ENCODE results near the gene VASH2. TPM values are rescaled to one million over a fixed set of nuclear protein-coding genes. Genes with fewer than 3 reads are reported as not detected.

Gene VASH2
- total RNA-seq, 1 donor from 2014 or later, result 17.3 TPM

Other genes starting within 250 kb of the VASH2 start
- gene NSL1, start 158.8 kb upstream of the VASH2 start, total RNA-seq, result 51.7 TPM
- 19.7 TPM for gene TATDN3, start 158.6 kb upstream of the VASH2 start, total RNA-seq
- not detected for gene SPATA45, start 102.9 kb upstream of the VASH2 start, total RNA-seq
- 12.3 TPM for gene FLVCR1, start 92.3 kb upstream of the VASH2 start, total RNA-seq
- gene ANGEL2, start 65.3 kb downstream of the VASH2 start, total RNA-seq, result 47.0 TPM
- 50.5 TPM for gene RPS6KC1, start 100.7 kb downstream of the VASH2 start, total RNA-seq

Measured in tongue (tissue), 1 donor.